Astrocyte (in vitro differentiated cells and primary cell): ENCODE results near the gene ID4. TPM values are rescaled to one million over a fixed set of nuclear protein-coding genes. Genes with fewer than 3 reads are reported as not detected.
"Not testable (repeated sequence)": the region's sequence is repeated elsewhere in the genome, so short reads cannot be mapped to it uniquely, and the experiment has no call there.

ENCODE experiments used
- DNase-seq: peaks from one replicate; pipeline ENCODE4 v3.0.0-alpha.2; 2010; ENCODE audit warnings: low read depth
- FAIRE-seq: peaks from 2 replicates; lab custom pipeline; 2011; peaks lifted over from hg19 to GRCh38; lab: Jason Lieb, UNC
- H2AFZ ChIP-seq: 2 replicates; pipeline ENCODE4 v1.6.0; 2012; ENCODE audit warnings: low read depth, low read length, inconsistent platforms
- H3K27ac ChIP-seq: 2 replicates; pipeline ENCODE4 v1.5.1; 2011; ENCODE audit warnings: low read depth, low read length, inconsistent platforms
- H3K27me3 ChIP-seq: 2 replicates; pipeline ENCODE4 v1.6.0; 2011; ENCODE audit warnings: low read length, inconsistent platforms; ENCODE audit not compliant: insufficient read depth
- H3K36me3 ChIP-seq: 2 replicates; pipeline ENCODE4 v1.5.1; 2011; ENCODE audit warnings: low read length, inconsistent platforms; ENCODE audit not compliant: insufficient read depth
- H3K4me1 ChIP-seq: 2 replicates; pipeline ENCODE4 v1.5.1; 2011; ENCODE audit warnings: low read length, inconsistent platforms; ENCODE audit not compliant: insufficient read depth
- H3K4me2 ChIP-seq: 2 replicates; pipeline ENCODE4 v1.6.0; 2012; ENCODE audit warnings: low read length, inconsistent platforms
- H3K4me3 ChIP-seq: 2 replicates; pipeline ENCODE4 v1.5.1; 2011; ENCODE audit warnings: low read depth, mild to moderate bottlenecking, low read length, inconsistent platforms; ENCODE audit not compliant: insufficient read depth
- H3K79me2 ChIP-seq: 2 replicates; pipeline ENCODE4 v1.6.0; 2012; ENCODE audit warnings: mild to moderate bottlenecking, low read length, inconsistent platforms; ENCODE audit not compliant: insufficient read depth
- H3K9ac ChIP-seq: 2 replicates; pipeline ENCODE4 v1.6.0; 2012; ENCODE audit warnings: mild to moderate bottlenecking, low read length, inconsistent platforms
- H3K9me3 ChIP-seq: 2 replicates; pipeline ENCODE4 v1.5.1; 2012; ENCODE audit warnings: low read depth, mild to moderate bottlenecking, low read length, inconsistent platforms; ENCODE audit not compliant: insufficient read depth
- H4K20me1 ChIP-seq: 2 replicates; pipeline ENCODE4 v1.6.0; 2012; ENCODE audit warnings: low read length, inconsistent platforms; ENCODE audit not compliant: insufficient read depth
- H3K27ac Mint-ChIP-seq: one replicate; pipeline ENCODE4 v1.8.0; 2021; ENCODE audit warnings: mild to moderate bottlenecking, mixed read lengths; ENCODE audit not compliant: unreplicated experiment
- H3K27me3 Mint-ChIP-seq: one replicate; pipeline ENCODE4 v1.8.0; 2021; ENCODE audit warnings: low read depth, mixed read lengths; ENCODE audit not compliant: unreplicated experiment
- H3K36me3 Mint-ChIP-seq: one replicate; pipeline ENCODE4 v1.8.0; 2021; ENCODE audit warnings: low read depth, mixed read lengths; ENCODE audit not compliant: unreplicated experiment
- H3K4me1 Mint-ChIP-seq: one replicate; pipeline ENCODE4 v1.8.0; 2021; ENCODE audit warnings: low read depth, mixed read lengths; ENCODE audit not compliant: unreplicated experiment
- H3K4me3 Mint-ChIP-seq: one replicate; pipeline ENCODE4 v1.8.0; 2021; ENCODE audit warnings: mild to moderate bottlenecking, moderate library complexity, mixed read lengths; ENCODE audit not compliant: unreplicated experiment
- H3K9me3 Mint-ChIP-seq: one replicate; pipeline ENCODE4 v1.8.0; 2021; ENCODE audit warnings: mild to moderate bottlenecking, mixed read lengths; ENCODE audit not compliant: unreplicated experiment
- CTCF ChIP-seq: IDR thresholded peaks from 2 replicates; pipeline ENCODE4 v1.5.1; 2011; ENCODE audit warnings: low read depth, mild to moderate bottlenecking, inconsistent platforms, low read length, moderate library complexity; ENCODE audit not compliant: insufficient read depth
- EZH2 ChIP-seq: IDR thresholded peaks from 2 replicates; pipeline ENCODE4 v1.6.1; 2012; ENCODE audit warnings: mild to moderate bottlenecking, low read length, inconsistent platforms; ENCODE audit not compliant: insufficient read depth
- total RNA-seq: library from RNA; stranded (reverse); gene quantifications from 2 replicates; pipeline ENCODE4 v1.2.1, GENCODE V29; 2021

ID4 gene
- total RNA-seq, 1 donor from 2014 or later, result 12.8 TPM

DNA sequence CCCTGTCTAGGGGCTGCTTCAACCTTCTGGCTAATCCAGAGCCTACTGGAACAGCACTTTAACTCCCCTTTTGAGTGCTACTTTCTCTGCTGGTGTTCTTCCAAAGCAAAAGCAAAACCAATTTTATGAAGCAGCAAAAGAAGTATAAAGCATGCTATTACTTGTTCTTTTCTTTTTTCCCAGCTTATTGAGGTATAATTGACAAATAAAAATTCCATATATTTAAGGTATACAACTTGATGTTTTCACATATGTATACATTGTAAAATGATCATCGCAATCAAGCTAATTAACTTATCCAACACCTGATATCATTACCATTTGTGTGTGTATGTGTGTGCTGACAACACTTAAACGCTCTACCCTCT, 14.9 kb downstream of the ID4 start:
- DNase-seq (no peak), FAIRE-seq (no peak)
- Histone ChIP-seq H3K79me2 (no peaks in the 10 kb centered on the region), H3K9me3 (no peaks in the 10 kb centered on the region), H3K4me1 (peaks cover 9% of the 10 kb centered on the region), H3K4me2 (peak overlapping the region; percentile 84), H3K9ac (no peak overlapping the region), H2AFZ (no peak overlapping the region), H3K36me3 (no peaks in the 10 kb centered on the region), H3K27ac (no peak overlapping the region), H3K27me3 (no peaks in the 10 kb centered on the region), H3K4me3 (no peak overlapping the region), H4K20me1 (no peaks in the 10 kb centered on the region)
- H3K27ac Mint-ChIP-seq, result peak overlapping the region; percentile 70
- peaks cover 5% of the 10 kb centered on the region for H3K27me3 Mint-ChIP-seq
- no peak overlapping the region for H3K4me3 Mint-ChIP-seq
- H3K9me3 Mint-ChIP-seq, result no peaks in the 10 kb centered on the region
- peaks cover 10% of the 10 kb centered on the region for H3K4me1 Mint-ChIP-seq
- TF ChIP-seq EZH2 (no peak), CTCF (no peak)
- no peaks in the 10 kb centered on the region for H3K36me3 Mint-ChIP-seq

GRCh38 chr6:19852927-19853326, 15.8 kb downstream of the ID4 start:
- Mint-ChIP-seq H3K27me3 (peaks cover 5% of the 10 kb centered on the region), H3K36me3 (no peaks in the 10 kb centered on the region), H3K27ac (no peak overlapping the region), H3K4me3 (no peak overlapping the region), H3K9me3 (no peaks in the 10 kb centered on the region), H3K4me1 (peaks cover 10% of the 10 kb centered on the region)
- FAIRE-seq (no peak), DNase-seq (no peak)
- H3K9me3 ChIP-seq, result no peaks in the 10 kb centered on the region
- H3K4me1 ChIP-seq, result peaks cover 9% of the 10 kb centered on the region
- H3K4me2 ChIP-seq, result no peak overlapping the region
- H2AFZ ChIP-seq, result no peak overlapping the region
- H3K27me3 ChIP-seq, result no peaks in the 10 kb centered on the region
- TF ChIP-seq CTCF (no peak), EZH2 (no peak)
- no peak overlapping the region for H3K9ac ChIP-seq
- no peaks in the 10 kb centered on the region for H3K36me3 ChIP-seq
- H3K79me2 ChIP-seq, result no peaks in the 10 kb centered on the region
- no peak overlapping the region for H3K4me3 ChIP-seq
- no peaks in the 10 kb centered on the region for H4K20me1 ChIP-seq
- no peak overlapping the region for H3K27ac ChIP-seq

DNA sequence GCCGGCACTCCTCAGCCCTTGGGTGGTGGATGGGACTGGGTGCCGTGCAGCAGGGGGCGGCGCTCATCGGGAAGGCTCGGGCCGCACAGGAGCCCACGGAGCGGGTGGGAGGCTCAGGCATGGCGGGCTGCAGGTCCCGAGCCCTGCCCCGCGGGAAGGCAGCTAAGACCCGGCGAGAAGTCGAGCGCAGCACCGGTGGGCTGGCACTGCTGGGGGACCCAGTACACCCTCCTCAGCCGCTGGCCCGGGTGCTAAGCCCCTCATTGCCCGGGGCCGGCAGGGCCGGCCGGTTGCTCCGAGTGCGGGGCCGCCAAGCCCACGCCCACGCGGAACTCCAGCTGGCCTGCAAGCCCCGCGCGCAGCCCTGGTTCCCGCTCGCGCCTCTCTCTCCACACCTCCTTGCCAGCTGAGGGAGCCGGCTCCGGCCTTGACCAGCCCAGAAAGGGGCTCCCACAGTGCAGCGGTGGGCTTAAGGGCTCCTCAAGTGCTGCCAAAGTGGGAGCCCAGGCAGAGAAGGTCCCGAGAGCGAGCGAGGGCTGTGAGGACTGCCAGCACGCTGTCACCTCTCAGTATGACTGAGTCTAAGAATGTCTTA, 17.3 kb downstream of the ID4 start:
- not testable (repeated sequence) for H3K9me3 Mint-ChIP-seq, H3K27ac ChIP-seq

More for the DNA sequence above, 17.3 kb downstream of the ID4 start:
- H3K4me3 ChIP-seq, H4K20me1 ChIP-seq, H3K9ac ChIP-seq, H3K27ac Mint-ChIP-seq, H3K79me2 ChIP-seq, H3K4me1 ChIP-seq, DNase-seq, FAIRE-seq, H3K36me3 Mint-ChIP-seq, H3K27me3 Mint-ChIP-seq, H3K4me3 Mint-ChIP-seq, H2AFZ ChIP-seq, H3K36me3 ChIP-seq, H3K4me2 ChIP-seq, H3K9me3 ChIP-seq, H3K27me3 ChIP-seq: not testable (repeated sequence)
- H3K4me1 Mint-ChIP-seq, result peaks cover 10% of the 10 kb centered on the region
